ENCODE measurements around the gene THAP8. TPM values are rescaled to one million over a fixed set of nuclear protein-coding genes. Genes with fewer than 3 reads are reported as not detected.
A peak's percentile ranks its signal among the peaks of the same experiment; 100 is the strongest.

Gene THAP8
- total RNA-seq, 1 donor from 2014 or later = 6.0 TPM

GRCh38 chr19:35991731-35992450, 62.2 kb downstream of the THAP8 start:
- no peak overlapping the region for H3K4me3 Mint-ChIP-seq (ENCODE audit: unreplicated experiment)
- Histone ChIP-seq H2AFZ (ENCODE audit: low read depth, low read length) (no peak overlapping the region), H3K36me3 (ENCODE audit: insufficient read depth, low read length) (no peaks in the 10 kb centered on the region), H3K4me1 (ENCODE audit: insufficient read depth, low read length) (peaks cover 12% of the 10 kb centered on the region), H3K4me2 (ENCODE audit: low read length) (no peak overlapping the region), H3K79me2 (ENCODE audit: insufficient read depth, low read length) (peaks cover 16% of the 10 kb centered on the region), H4K20me1 (ENCODE audit: insufficient read depth, low read length) (peaks cover 13% of the 10 kb centered on the region), H3K9me3 (ENCODE audit: insufficient read depth, low read depth, low read length) (no peaks in the 10 kb centered on the region), H3K27me3 (ENCODE audit: insufficient read depth, low read length) (peaks cover 2% of the 10 kb centered on the region), H3K4me3 (ENCODE audit: insufficient read depth, low read depth, low read length) (no peak overlapping the region), H3K9ac (ENCODE audit: low read length) (no peak overlapping the region), H3K27ac (ENCODE audit: low read depth, low read length) (no peak overlapping the region)
- H3K9me3 Mint-ChIP-seq (ENCODE audit: unreplicated experiment) = peaks cover 2% of the 10 kb centered on the region
- H3K27ac Mint-ChIP-seq (ENCODE audit: unreplicated experiment) = no peak overlapping the region
- DNase-seq (ENCODE audit: low read depth) (peak; percentile 10), FAIRE-seq (no peak)
- H3K36me3 Mint-ChIP-seq (ENCODE audit: low read depth, unreplicated experiment) = peaks cover 2% of the 10 kb centered on the region
- peaks cover 15% of the 10 kb centered on the region for H3K27me3 Mint-ChIP-seq (ENCODE audit: low read depth, unreplicated experiment)
- peaks cover 10% of the 10 kb centered on the region for H3K4me1 Mint-ChIP-seq (ENCODE audit: low read depth, unreplicated experiment)
- no peak for TF ChIP-seq EZH2 (IDR thresholded peaks at IDR 0.05; ENCODE audit: insufficient read depth, low read length)
- TF ChIP-seq, protein P1, sequence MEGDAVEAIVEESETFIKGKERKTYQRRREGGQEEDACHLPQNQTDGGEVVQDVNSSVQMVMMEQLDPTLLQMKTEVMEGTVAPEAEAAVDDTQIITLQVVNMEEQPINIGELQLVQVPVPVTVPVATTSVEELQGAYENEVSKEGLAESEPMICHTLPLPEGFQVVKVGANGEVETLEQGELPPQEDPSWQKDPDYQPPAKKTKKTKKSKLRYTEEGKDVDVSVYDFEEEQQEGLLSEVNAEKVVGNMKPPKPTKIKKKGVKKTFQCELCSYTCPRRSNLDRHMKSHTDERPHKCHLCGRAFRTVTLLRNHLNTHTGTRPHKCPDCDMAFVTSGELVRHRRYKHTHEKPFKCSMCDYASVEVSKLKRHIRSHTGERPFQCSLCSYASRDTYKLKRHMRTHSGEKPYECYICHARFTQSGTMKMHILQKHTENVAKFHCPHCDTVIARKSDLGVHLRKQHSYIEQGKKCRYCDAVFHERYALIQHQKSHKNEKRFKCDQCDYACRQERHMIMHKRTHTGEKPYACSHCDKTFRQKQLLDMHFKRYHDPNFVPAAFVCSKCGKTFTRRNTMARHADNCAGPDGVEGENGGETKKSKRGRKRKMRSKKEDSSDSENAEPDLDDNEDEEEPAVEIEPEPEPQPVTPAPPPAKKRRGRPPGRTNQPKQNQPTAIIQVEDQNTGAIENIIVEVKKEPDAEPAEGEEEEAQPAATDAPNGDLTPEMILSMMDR (IDR thresholded peaks at IDR 0.05; ENCODE audit: insufficient read depth, low read depth, low read length) = no peak

DNA sequence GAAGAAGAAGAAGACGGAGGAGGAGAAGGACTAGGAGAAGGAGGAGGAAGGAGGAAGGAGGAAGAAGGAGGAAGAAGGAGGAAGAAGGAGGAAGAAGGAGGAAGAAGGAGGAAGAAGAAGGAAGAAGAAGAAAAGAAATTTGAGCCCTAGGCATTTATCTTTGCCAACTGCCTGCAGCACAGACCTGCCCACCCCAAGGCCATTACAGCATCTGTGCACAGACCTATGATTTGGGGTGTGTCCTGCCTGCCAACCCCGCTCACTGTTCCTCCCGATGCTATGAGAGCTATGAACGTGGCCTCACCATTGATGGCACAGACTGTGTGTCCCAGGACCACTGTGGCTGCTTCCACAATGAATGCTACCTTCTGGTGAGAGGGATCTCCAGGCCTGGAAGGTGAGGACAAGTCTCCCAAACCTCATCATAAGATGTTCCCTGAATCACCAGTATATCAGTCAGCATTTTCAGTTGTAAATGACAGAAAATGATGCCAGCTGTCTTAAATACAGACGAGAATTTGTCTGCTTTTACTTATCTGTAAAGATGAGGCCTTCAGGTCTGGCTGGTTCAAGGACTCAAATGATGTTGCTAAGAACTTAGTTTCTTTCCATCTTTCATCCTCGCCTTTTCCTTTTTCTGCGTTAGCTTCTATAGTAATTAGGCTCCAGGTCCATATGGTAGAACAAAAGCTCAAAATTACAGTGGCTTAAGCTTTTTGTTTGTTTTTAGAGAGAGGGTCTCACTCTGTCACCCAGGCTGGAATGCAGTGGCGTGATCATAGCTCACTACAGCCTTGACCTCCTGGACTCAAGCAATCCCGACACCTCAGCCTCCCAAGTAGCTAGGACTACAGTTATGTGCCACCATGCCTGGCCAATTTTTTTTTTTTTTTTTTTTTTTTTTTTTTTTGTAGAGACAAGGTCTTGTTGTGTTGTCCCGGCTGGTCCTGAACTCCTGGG, 63.0 kb downstream of the THAP8 start:
- H3K36me3 Mint-ChIP-seq (ENCODE audit: low read depth, unreplicated experiment) = peaks cover 2% of the 10 kb centered on the region
- peaks cover 5% of the 10 kb centered on the region for H3K4me1 Mint-ChIP-seq (ENCODE audit: low read depth, unreplicated experiment)
- Histone ChIP-seq H4K20me1 (ENCODE audit: insufficient read depth, low read length) (peaks cover 4% of the 10 kb centered on the region), H3K9me3 (ENCODE audit: insufficient read depth, low read depth, low read length) (no peaks in the 10 kb centered on the region), H2AFZ (ENCODE audit: low read depth, low read length) (no peak overlapping the region), H3K27me3 (ENCODE audit: insufficient read depth, low read length) (peaks cover 10% of the 10 kb centered on the region), H3K9ac (ENCODE audit: low read length) (no peak overlapping the region), H3K79me2 (ENCODE audit: insufficient read depth, low read length) (peaks cover 8% of the 10 kb centered on the region), H3K4me2 (ENCODE audit: low read length) (no peak overlapping the region), H3K27ac (ENCODE audit: low read depth, low read length) (no peak overlapping the region), H3K4me3 (ENCODE audit: insufficient read depth, low read depth, low read length) (no peak overlapping the region), H3K4me1 (ENCODE audit: insufficient read depth, low read length) (peaks cover 9% of the 10 kb centered on the region), H3K36me3 (ENCODE audit: insufficient read depth, low read length) (no peaks in the 10 kb centered on the region)
- H3K27ac Mint-ChIP-seq (ENCODE audit: unreplicated experiment) = no peak overlapping the region
- no peak for TF ChIP-seq EZH2 (IDR thresholded peaks at IDR 0.05; ENCODE audit: insufficient read depth, low read length)
- TF ChIP-seq, protein P1 (IDR thresholded peaks at IDR 0.05; ENCODE audit: insufficient read depth, low read depth, low read length) = no peak
- peaks cover 2% of the 10 kb centered on the region for H3K9me3 Mint-ChIP-seq (ENCODE audit: unreplicated experiment)
- no peak overlapping the region for H3K4me3 Mint-ChIP-seq (ENCODE audit: unreplicated experiment)
- DNase-seq (ENCODE audit: low read depth) = no peak
- FAIRE-seq = no peak
- peaks cover 23% of the 10 kb centered on the region for H3K27me3 Mint-ChIP-seq (ENCODE audit: low read depth, unreplicated experiment)

Data from astrocyte (in vitro differentiated cells and primary cell).